K562 (cell line): ENCODE results near the gene ARHGAP9. TPM values are rescaled to one million over a fixed set of nuclear protein-coding genes. Genes with fewer than 3 reads are reported as not detected.

Experiments used
- ATAC-seq: fragments of 200-7000 bp; cut with Tn5 transposase; 3 replicates; pipeline ENCODE4 v1.9.1; 2020; ENCODE audit warnings: moderate library complexity
- BruUV-seq: library from RNA; stranded (reverse); fragments of 400-500 nt; replicated peaks from 2 replicates; lab custom pipeline; 2021; lab: Mats Ljungman, UMichigan
- CTCF ChIA-PET: fragments of 300-600 bp; formaldehyde crosslinking; extraction: SDS; loops from one replicate; lab custom pipeline; 2021; ENCODE audit warnings: low intra/inter-chr PET ratio; lab: Yijun Ruan, JAX
- POLR2A ChIA-PET: fragments of 300-600, 350-650 bp; sonication (Branson Sonifier 250); formaldehyde crosslinking; extraction: SDS; loops from one replicate; lab custom pipeline; 2021; ENCODE audit warnings: antibody characterized with exemption, inconsistent platforms; lab: Yijun Ruan, JAX
- DNase-seq, 4 experiments: peaks; one replicate each; pipeline versions ENCODE4 v3.0.0 to v3.0.0-alpha.2; 2011 to 2018; ENCODE audit warnings: low spot score in 3 of 4, mixed read lengths in 3 of 4; ENCODE audit errors: extremely low read depth in 1 of 4
- FAIRE-seq: peaks from 2 replicates; lab custom pipeline; 2011; peaks lifted over from hg19 to GRCh38; lab: Jason Lieb, UNC
- H2AFZ ChIP-seq: 2 replicates; pipeline ENCODE4 v1.6.0; 2011; ENCODE audit warnings: low read depth, low read length, control low read depth, inconsistent platforms
- H3K27ac ChIP-seq: fragments of 200-600 bp; 3 replicates; pipeline ENCODE4 v1.8.0; 2011; ENCODE audit warnings: low read depth, mild to moderate bottlenecking, control low read depth, inconsistent platforms, low read length, moderate library complexity, mixed read lengths; ENCODE audit errors: extremely low read depth
- H3K27me3 ChIP-seq, 2 experiments: fragments of 300-600 bp in 1 of 2; 2 replicates in 1 of 2; 3 replicates in 1 of 2; pipeline versions ENCODE4 v1.6.0 to v1.8.0; 2011; ENCODE audit warnings: inconsistent platforms in 2 of 2, low read length in 2 of 2, mild to moderate bottlenecking in 1 of 2, mixed read lengths in 1 of 2, moderate library complexity in 1 of 2; ENCODE audit not compliant: control insufficient read depth in 2 of 2, insufficient read depth in 2 of 2
- H3K36me3 ChIP-seq: fragments of 300-600 bp; 3 replicates; pipeline ENCODE4 v1.8.0; 2011; ENCODE audit warnings: mild to moderate bottlenecking, low read length, inconsistent platforms; ENCODE audit not compliant: control insufficient read depth, insufficient read depth
- H3K4me1 ChIP-seq, 2 experiments: fragments of 200-600 bp in 1 of 2; replicated peaks in 1 of 2; 2 replicates in 1 of 2; 3 replicates in 1 of 2; pipeline versions ENCODE4 v1.5.1 to v1.8.0; 2011; ENCODE audit warnings: inconsistent platforms in 2 of 2, low read length in 2 of 2, mild to moderate bottlenecking in 1 of 2, mixed read lengths in 1 of 2, moderate library complexity in 1 of 2; ENCODE audit not compliant: control insufficient read depth in 2 of 2, insufficient read depth in 2 of 2
- H3K4me2 ChIP-seq: 2 replicates; pipeline ENCODE4 v1.6.1; 2011; ENCODE audit warnings: low read length, control low read depth, inconsistent platforms, mixed read lengths; ENCODE audit not compliant: insufficient read depth
- H3K4me3 ChIP-seq: fragments of 200-600 bp; sonication (generic), shearing (Covaris generic); 2 replicates; pipeline ENCODE4 v1.5.1; 2016; ENCODE audit warnings: control low read depth, inconsistent platforms
- H3K79me2 ChIP-seq: fragments of 200-600 bp; 3 replicates; pipeline ENCODE4 v1.8.0; 2011; ENCODE audit warnings: low read length, inconsistent platforms; ENCODE audit not compliant: control insufficient read depth, insufficient read depth
- H3K9ac ChIP-seq, 2 experiments: 2 replicates each; pipeline versions ENCODE4 v1.6.0 to v1.6.1; 2011; ENCODE audit warnings: low read depth in 2 of 2, low read length in 2 of 2, control low read depth in 1 of 2, inconsistent platforms in 1 of 2, mild to moderate bottlenecking in 1 of 2, mixed read lengths in 1 of 2; ENCODE audit not compliant: insufficient read depth in 1 of 2
- H3K9me1 ChIP-seq: one replicate; pipeline ENCODE4 v1.6.0; 2011; ENCODE audit warnings: inconsistent platforms, mild to moderate bottlenecking, low read length, moderate library complexity; ENCODE audit not compliant: control insufficient read depth, insufficient read depth
- H3K9me3 ChIP-seq: replicated peaks from 2 replicates; pipeline ENCODE4 v1.5.1; 2011; ENCODE audit warnings: low read depth, low read length, inconsistent platforms; ENCODE audit not compliant: control insufficient read depth, insufficient read depth
- H4K20me1 ChIP-seq: replicated peaks from 2 replicates; pipeline ENCODE4 v1.6.1; 2011; ENCODE audit warnings: low read length, inconsistent platforms, mixed read lengths; ENCODE audit not compliant: control insufficient read depth, insufficient read depth
- CHD2 ChIP-seq: IDR thresholded peaks from 2 replicates; pipeline ENCODE4 v1.6.1; 2011; ENCODE audit warnings: low read depth, low read length
- CHD4 ChIP-seq: fragments of 200-600 bp; sonication (generic); IDR thresholded peaks from 3 replicates; pipeline ENCODE4 v1.6.1; 2012; ENCODE audit warnings: low read depth, mild to moderate bottlenecking, mixed read lengths, low read length, inconsistent platforms; ENCODE audit not compliant: insufficient read depth, insufficient replicate concordance, poor library complexity, severe bottlenecking
- CREBBP ChIP-seq: IDR thresholded peaks from one replicate; pipeline ENCODE4 v1.6.1; 2012; ENCODE audit warnings: low read depth, mild to moderate bottlenecking, control low read depth, inconsistent platforms, low read length
- EHMT2 ChIP-seq: fragments of 450-650 bp; IDR thresholded peaks from 2 replicates; pipeline ENCODE4 v1.6.1; 2018; ENCODE audit warnings: antibody characterized with exemption
- ETS1 ChIP-seq: conservative IDR thresholded peaks from 2 replicates; pipeline ENCODE4 v1.6.1; 2011; ENCODE audit warnings: low read depth, mild to moderate bottlenecking, low read length; ENCODE audit not compliant: control insufficient read depth
- HCFC1 ChIP-seq: IDR thresholded peaks from 2 replicates; pipeline ENCODE4 v1.6.1; 2012; ENCODE audit warnings: low read depth, low read length, improper control_type of control experiment
- JUND ChIP-seq, 2 experiments: IDR thresholded peaks; 2 replicates in 1 of 2; 3 replicates in 1 of 2; pipeline ENCODE4 v1.6.1; 2011; ENCODE audit warnings: borderline replicate concordance in 2 of 2, low read depth in 2 of 2, low read length in 2 of 2, improper control_type of control experiment in 1 of 2, missing biosample characterization in 1 of 2, missing genetic modification characterization in 1 of 2, missing genetic modification reagents in 1 of 2
- PHB ChIP-seq: fragments of 250-450 bp; sonication (Bioruptor Pico); IDR thresholded peaks from 2 replicates; pipeline ENCODE4 v1.5.0; 2021
- PHF20 ChIP-seq: fragments of 450-650 bp; IDR thresholded peaks from 2 replicates; pipeline ENCODE4 v1.6.1; 2018; ENCODE audit not compliant: partially characterized antibody
- PTBP1 ChIP-seq: fragments of 200-400 bp; formaldehyde crosslinking; IDR thresholded peaks from 2 replicates; pipeline ENCODE4 v1.6.1; 2017; ENCODE audit warnings: low read depth, low read length
- RFX7 ChIP-seq: fragments of 250-450 bp; sonication (Bioruptor Pico); IDR thresholded peaks from 2 replicates; pipeline ENCODE4 v1.5.1; 2021; ENCODE audit warnings: mild to moderate bottlenecking
- SMARCA5 ChIP-seq: fragments of 450-650 bp; IDR thresholded peaks from 2 replicates; pipeline ENCODE4 v1.6.1; 2016
- SMARCB1 ChIP-seq: IDR thresholded peaks from 2 replicates; pipeline ENCODE4 v1.6.1; 2011; ENCODE audit warnings: improper control_type of control experiment, low read depth; ENCODE audit not compliant: insufficient read length
- TCF15 ChIP-seq: fragments of 250-450 bp; sonication (Bioruptor Pico); IDR thresholded peaks from 2 replicates; pipeline ENCODE4 v1.8.0; 2022; ENCODE audit warnings: moderate library complexity, mild to moderate bottlenecking, inconsistent platforms
- THRA ChIP-seq: fragments of 450-650 bp; IDR thresholded peaks from 2 replicates; pipeline ENCODE4 v1.6.1; 2017; ENCODE audit warnings: mild to moderate bottlenecking, moderate library complexity
- TSC22D4 ChIP-seq: fragments of 450-650 bp; IDR thresholded peaks from 2 replicates; pipeline ENCODE4 v1.6.1; 2016; ENCODE audit warnings: missing genetic modification characterization, missing biosample characterization, control low read depth
- ZFP36 ChIP-seq: fragments of 150-350 bp; IDR thresholded peaks from 2 replicates; pipeline ENCODE4 v1.6.1; 2018; ENCODE audit warnings: low read length, low read depth; ENCODE audit not compliant: partially characterized antibody
- ZNF24 ChIP-seq: fragments of 450-650 bp; IDR thresholded peaks from 2 replicates; pipeline ENCODE4 v1.6.1; 2016
- ZNF76 ChIP-seq: fragments of 250-450 bp; sonication (Bioruptor Pico); IDR thresholded peaks from 2 replicates; pipeline ENCODE4 v1.4.0; 2020; ENCODE audit warnings: mild to moderate bottlenecking, moderate library complexity, borderline replicate concordance
- WGBS: fragments of 100-300 bp; shearing (Covaris generic); methylation state at CpG from one replicate; pipeline ENCODE4 v1.1.6; 2016; ENCODE audit warnings: low coverage, mixed read lengths; ENCODE audit not compliant: insufficient coverage; ENCODE audit errors: missing lambda C conversion rate; 5-methylcytosine and 5-hydroxymethylcytosine counted together
- in situ Hi-C: fragments of 300-500 bp; cut with MboI; formaldehyde crosslinking; loops from 4 replicates; pipeline ENCODE4 v1.15.0; 2018; ENCODE audit warnings: inconsistent platforms, mixed read lengths
- intact Hi-C: fragments of 100-400 bp; cut with micrococcal nuclease; formaldehyde crosslinking; loops from 2 replicates; pipeline ENCODE4 v1.14.2; 2022
- polyA plus RNA-seq, 8 experiments: library from polyadenylated mRNA; depleted of rRNA in 4 of 8; stranded (reverse) in 5 of 8; unstranded in 3 of 8; fragments of >200 nt; fragmentation: Nextera tagmentation in 2 of 8; fragmentation: Illumina TruSeq in 1 of 8; extraction: Ambion mirVana in 2 of 8; extraction: Trizol in 1 of 8; gene quantifications; 2 replicates each; pipeline versions ENCODE4 v1.2.1 to v1.2.3, GENCODE V29; 2011 to 2014; ENCODE audit warnings: inconsistent platforms in 1 of 8, missing spikeins in 1 of 8
- total RNA-seq, 7 experiments: library from RNA; depleted of rRNA in 6 of 7; stranded (reverse); fragments of >200 nt in 6 of 7; fragmentation: Illumina TruSeq in 2 of 7; extraction: Trizol in 2 of 7; gene quantifications; 2 replicates each; pipeline versions ENCODE4 v1.2.1 to v1.2.3, GENCODE V29; 2011 to 2021; ENCODE audit warnings: low replicate concordance in 1 of 7
- TF ChIP-seq, protein P1 (sequence below): sonication (generic); formaldehyde crosslinking; IDR thresholded peaks from 2 replicates; pipeline ENCODE4 v1.8.0; 2022; ENCODE audit warnings: missing genetic modification reagents, mild to moderate bottlenecking, moderate library complexity, borderline replicate concordance

ARHGAP9 gene
- total and polyA plus RNA-seq, 9 of the 15 experiments (the other 6 are each of a cell fraction or from before 2014, with no cell fraction given), result 1.5 to 10.2 (median 5.1) TPM

GRCh38 chr12:57450057-57450456 is 29.6 kb downstream of the ARHGAP9 start (continued):
- TF ChIP-seq PHF20 (no peak), SMARCB1 (no peak), CHD2 (no peak), HCFC1 (no peak), PHB (no peak), CREBBP (no peak), ZFP36 (no peak), JUND (IDR thresholded peaks at IDR 0.05; ENCODE audit: borderline replicate concordance, low read depth, low read length) (no peak), JUND (tag; IDR thresholded peaks at IDR 0.05; ENCODE audit: borderline replicate concordance, low read depth, low read length) (no peak), SMARCA5 (no peak)

DNA sequence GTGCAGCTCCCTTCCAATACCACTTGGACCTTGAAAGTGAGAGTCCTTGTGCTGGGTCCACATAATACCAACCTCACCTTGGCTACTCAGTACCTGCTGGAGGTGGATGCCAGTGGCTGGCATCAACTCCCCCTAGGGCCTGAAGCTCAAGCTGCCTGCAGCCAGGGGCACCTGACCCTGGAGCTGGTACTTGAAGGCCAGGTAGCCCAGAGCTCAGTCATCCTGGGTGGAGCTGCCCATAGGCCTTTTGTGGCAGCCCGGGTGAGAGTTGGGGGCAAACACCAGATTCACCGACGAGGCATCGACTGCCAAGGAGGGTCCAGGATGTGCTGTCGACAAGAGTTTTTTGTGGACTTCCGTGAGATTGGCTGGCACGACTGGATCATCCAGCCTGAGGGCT is 30.3 kb downstream of the ARHGAP9 start:
- Histone ChIP-seq H3K36me3 (no peaks in the 10 kb centered on the region), H3K79me2 (no peaks in the 10 kb centered on the region), H3K9me3 (no peaks in the 10 kb centered on the region), H3K9ac (no peak overlapping the region; a peak in 1 of 4 replicates), H3K4me3 (no peak overlapping the region), H3K9me1 (no peaks in the 10 kb centered on the region), H3K4me2 (no peak overlapping the region), H3K27me3 (no peaks in the 10 kb centered on the region), H2AFZ (no peak overlapping the region), H3K4me1 (peaks cover 10 to 19% of the 10 kb centered on the region in 2 experiments), H4K20me1 (no peaks in the 10 kb centered on the region), H3K27ac (no peak overlapping the region)
- intact Hi-C loops, result no loop called here
- ATAC-seq (no peak), DNase-seq (no peak), FAIRE-seq (no peak)
- ChIA-PET CTCF (no interaction called here), POLR2A (interaction anchor here (0.9 kb wide), 1 partner anchor 11 kb away, joined by 4 read pairs; no protein-coding TSS in a partner anchor)
- no TSS peak for BruUV-seq
- 83% methylated on average over 7 of the region's 7 CpGs for WGBS
- in situ Hi-C loops, result no loop called here
- TF ChIP-seq ZNF24, result no peak
- TF ChIP-seq EHMT2, result no peak
- no peak for TF ChIP-seq CHD2
- TF ChIP-seq TCF15 (CRISPR knock-in tag), result no peak
- no peak for TF ChIP-seq THRA
- no peak for TF ChIP-seq ZNF76 (CRISPR knock-in tag)
- no peak for TF ChIP-seq PTBP1
- no peak for TF ChIP-seq ETS1
- TF ChIP-seq, protein P1, sequence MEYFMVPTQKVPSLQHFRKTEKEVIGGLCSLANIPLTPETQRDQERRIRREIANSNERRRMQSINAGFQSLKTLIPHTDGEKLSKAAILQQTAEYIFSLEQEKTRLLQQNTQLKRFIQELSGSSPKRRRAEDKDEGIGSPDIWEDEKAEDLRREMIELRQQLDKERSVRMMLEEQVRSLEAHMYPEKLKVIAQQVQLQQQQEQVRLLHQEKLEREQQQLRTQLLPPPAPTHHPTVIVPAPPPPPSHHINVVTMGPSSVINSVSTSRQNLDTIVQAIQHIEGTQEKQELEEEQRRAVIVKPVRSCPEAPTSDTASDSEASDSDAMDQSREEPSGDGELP, result no peak
- no peak for TF ChIP-seq TSC22D4
- TF ChIP-seq CHD4, result no peak
- no peak for TF ChIP-seq RFX7
